ENCODE results near the gene TLDC2.

GRCh38 chr20:36904690-36905089 lies 28.8 kb downstream of the TLDC2 start:
- TF ChIP-seq POLR2A (IDR thresholded peaks at IDR 0.05) = no peak
- no peak for TF ChIP-seq CTCF (IDR thresholded peaks at IDR 0.05)

Measured in testis (tissue), 2 donors.